ENCODE measurements around the gene SYNPO.

- TF ChIP-seq CTCF (IDR thresholded peaks at IDR 0.05; ENCODE audit: low read length), result no peak
- TF ChIP-seq EZH2 (IDR thresholded peaks at IDR 0.05; ENCODE audit: borderline replicate concordance, low read length), result no peak
Measured at GRCh38 chr5:150650021-150651006, 9.9 kb downstream of the SYNPO start.

All from OCI-LY1 (cell line).